HepG2 (cell line): ENCODE data around the gene TANC1. TPM values are rescaled to one million over a fixed set of nuclear protein-coding genes. Genes with fewer than 3 reads are reported as not detected.

ENCODE experiments used
- CERS6 ChIP-seq: sonication (generic); formaldehyde crosslinking; IDR thresholded peaks from 2 replicates; pipeline ENCODE4 v1.5.0; 2020; ENCODE audit warnings: missing genetic modification reagents
- CREB3 ChIP-seq: sonication (generic); formaldehyde crosslinking; IDR thresholded peaks from 2 replicates; pipeline ENCODE4 v1.5.0; 2020; ENCODE audit warnings: missing genetic modification reagents
- HNRNPH1 ChIP-seq: fragments of 200-400 bp; formaldehyde crosslinking; optimal IDR thresholded peaks from 2 replicates; pipeline ENCODE3; 2017; ENCODE audit warnings: mild to moderate bottlenecking, low read depth, low read length
- KAT8 ChIP-seq: IDR thresholded peaks from 2 replicates; pipeline ENCODE4 v1.6.1; 2016; ENCODE audit warnings: missing genetic modification reagents, missing compliant biosample characterization
- KLF12 ChIP-seq: sonication (generic); formaldehyde crosslinking; IDR thresholded peaks from 2 replicates; pipeline ENCODE4 v1.4.0; 2020; ENCODE audit warnings: missing genetic modification reagents, borderline replicate concordance
- MED1 ChIP-seq: sonication (generic); formaldehyde crosslinking; IDR thresholded peaks from 2 replicates; pipeline ENCODE4 v1.4.0; 2020; ENCODE audit warnings: missing genetic modification reagents
- NRL ChIP-seq: sonication (generic); formaldehyde crosslinking; IDR thresholded peaks from 2 replicates; pipeline ENCODE4 v1.5.0; 2020; ENCODE audit warnings: missing genetic modification reagents, mild to moderate bottlenecking, moderate library complexity, borderline replicate concordance
- RXRB ChIP-seq: IDR thresholded peaks from 2 replicates; pipeline ENCODE4 v1.6.1; 2016; ENCODE audit warnings: borderline replicate concordance, missing genetic modification reagents, missing compliant biosample characterization
- SRF ChIP-seq: IDR thresholded peaks from 2 replicates; pipeline ENCODE4 v1.6.1; 2011; ENCODE audit warnings: mild to moderate bottlenecking, low read depth, low read length, moderate library complexity
- SRSF1 ChIP-seq: fragments of 200-400 bp; formaldehyde crosslinking; optimal IDR thresholded peaks from 2 replicates; pipeline ENCODE3; 2017; ENCODE audit warnings: mild to moderate bottlenecking, low read depth, low read length, moderate library complexity
- TSC22D2 ChIP-seq: sonication (generic); formaldehyde crosslinking; IDR thresholded peaks from 2 replicates; pipeline ENCODE4 v1.5.1; 2020; ENCODE audit warnings: missing genetic modification reagents, mild to moderate bottlenecking, borderline replicate concordance
- ZBTB26 ChIP-seq: IDR thresholded peaks from 2 replicates; pipeline ENCODE4 v1.6.1; 2016; ENCODE audit warnings: missing compliant biosample characterization, missing genetic modification reagents, borderline replicate concordance
- ZHX1 ChIP-seq: sonication (generic); formaldehyde crosslinking; IDR thresholded peaks from 2 replicates; pipeline ENCODE4 v1.8.1; 2022; ENCODE audit warnings: low read depth, mild to moderate bottlenecking, missing genetic modification reagents
- ZMAT3 ChIP-seq: sonication (generic); formaldehyde crosslinking; conservative IDR thresholded peaks from 2 replicates; pipeline ENCODE4 v1.7.0; 2021; ENCODE audit warnings: missing genetic modification reagents
- ZNF253 ChIP-seq: sonication (generic); formaldehyde crosslinking; IDR thresholded peaks from 2 replicates; pipeline ENCODE4 v1.8.0; 2022; ENCODE audit warnings: mild to moderate bottlenecking, missing genetic modification reagents, borderline replicate concordance
- ZNF431 ChIP-seq: sonication (generic); formaldehyde crosslinking; IDR thresholded peaks from 2 replicates; pipeline ENCODE4 v1.9.0; 2022; ENCODE audit warnings: missing genetic modification reagents, low read depth, mild to moderate bottlenecking, borderline replicate concordance
- ZNF546 ChIP-seq: sonication (generic); formaldehyde crosslinking; conservative IDR thresholded peaks from 2 replicates; pipeline ENCODE4 v1.8.1; 2023; ENCODE audit warnings: mild to moderate bottlenecking, missing genetic modification reagents
- ZNF749 ChIP-seq: sonication (generic); formaldehyde crosslinking; IDR thresholded peaks from 2 replicates; pipeline ENCODE4 v1.8.0; 2022; ENCODE audit warnings: mild to moderate bottlenecking, missing genetic modification reagents, moderate library complexity, borderline replicate concordance
- ZNF770 ChIP-seq: sonication (generic); formaldehyde crosslinking; IDR thresholded peaks from 2 replicates; pipeline ENCODE4 v1.5.0; 2020; ENCODE audit warnings: mild to moderate bottlenecking, missing genetic modification reagents
- ZNF790 ChIP-seq: sonication (generic); formaldehyde crosslinking; IDR thresholded peaks from 2 replicates; pipeline ENCODE4 v1.8.0; 2022; ENCODE audit warnings: missing genetic modification reagents, mild to moderate bottlenecking, borderline replicate concordance
- polyA plus RNA-seq, 8 experiments: library from polyadenylated mRNA; depleted of rRNA in 3 of 8; stranded (reverse) in 7 of 8; unstranded in 1 of 8; fragments of >200 nt; fragmentation: Illumina TruSeq in 4 of 8; extraction: Trizol in 4 of 8; gene quantifications; 2 replicates each; pipeline versions ENCODE4 v1.2.1 to v1.2.3, GENCODE V29; 2011 to 2016; ENCODE audit warnings: low read depth in 4 of 8, missing spikeins in 1 of 8, mixed read lengths in 1 of 8; ENCODE audit not compliant: insufficient read depth in 1 of 8
- total RNA-seq, 5 experiments: library from RNA; depleted of rRNA; stranded (reverse); fragments of >200 nt; fragmentation: Illumina TruSeq; extraction: Trizol; gene quantifications; 2 replicates each; pipeline ENCODE4 v1.2.3, GENCODE V29; 2016; ENCODE audit warnings: low read depth in 1 of 5

Gene TANC1
- total and polyA plus RNA-seq, 2 of the 13 experiments (the other 11 are each of a cell fraction or from before 2014, with no cell fraction given), result 2.3 to 5.6 TPM

- peak; percentile 17; the same call in 1 of the 2 replicates for TF ChIP-seq ZMAT3
- TF ChIP-seq RXRB, result no peak
- 0 out of 2 replicates have a peak, but pooled peaks have one; percentile 15 for TF ChIP-seq KAT8 (CRISPR knock-in tag)
- no peak for TF ChIP-seq NRL (CRISPR knock-in tag)
- TF ChIP-seq MED1 (CRISPR knock-in tag), result 0 out of 2 replicates have a peak, but pooled peaks have one; percentile 17
- 0 out of 2 replicates have a peak, but pooled peaks have one; percentile 17 for TF ChIP-seq ZNF253 (CRISPR knock-in tag)
- no peak for TF ChIP-seq CREB3 (CRISPR knock-in tag)
- TF ChIP-seq ZNF546 (CRISPR knock-in tag), result no peak
- no peak for TF ChIP-seq SRF
- peak; percentile 38; the same call in 1 of the 2 replicates for TF ChIP-seq KLF12 (CRISPR knock-in tag)
- TF ChIP-seq HNRNPH1, result no peak
- TF ChIP-seq ZNF790, result 0 out of 2 replicates have a peak, but pooled peaks have one; percentile 57
- peak; percentile 68; the same call in 1 of the 2 replicates for TF ChIP-seq ZNF431 (CRISPR knock-in tag)
- TF ChIP-seq CERS6 (CRISPR knock-in tag), result no peak
- TF ChIP-seq TSC22D2 (CRISPR knock-in tag), result 0 out of 2 replicates have a peak, but pooled peaks have one; percentile 31
- peak; percentile 40 for TF ChIP-seq SRSF1
- TF ChIP-seq ZHX1 (CRISPR knock-in tag), result no peak
- TF ChIP-seq ZNF749 (CRISPR knock-in tag), result peak; percentile 45; the same call in 1 of the 2 replicates
- TF ChIP-seq ZNF770 (CRISPR knock-in tag), result peak; percentile 71
- no peak for TF ChIP-seq ZBTB26 (CRISPR knock-in tag)
These were observed at the start of gene TANC1 (continued) for GRCh38 chr2:158968396-158969161.
